ENCODE measurements around the gene STRIP1. TPM values are rescaled to one million over a fixed set of nuclear protein-coding genes. Genes with fewer than 3 reads are reported as not detected.
A peak's percentile ranks its signal among the peaks of the same experiment; 100 is the strongest.

STRIP1 gene
- total RNA-seq, 1 donor from 2014 or later: 44.1 TPM

DNA sequence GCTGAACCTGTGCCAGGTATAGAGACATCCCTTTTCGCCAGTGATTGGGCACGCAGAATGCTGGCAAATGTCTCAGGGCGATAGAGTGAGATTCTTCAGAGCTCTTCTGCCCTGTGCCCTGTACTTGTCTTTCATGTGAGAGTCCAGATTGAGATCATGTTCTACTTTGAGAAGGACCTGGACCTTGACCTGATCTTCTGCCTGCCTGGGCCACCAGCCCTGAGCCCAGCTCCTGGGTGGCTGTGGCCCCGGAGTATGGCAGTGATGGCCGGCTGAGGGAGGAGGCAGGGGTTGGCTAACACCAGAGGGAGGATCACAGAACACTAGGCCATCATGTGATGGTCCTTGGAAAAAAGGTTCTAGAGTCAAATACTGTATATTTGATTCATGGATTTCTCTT, 13.8 kb downstream of the STRIP1 start:
- DNase-seq (ENCODE audit: low spot score): no peak
- intact Hi-C loops (cut with DNase I): no loop called here
- ATAC-seq: no peak

DNA sequence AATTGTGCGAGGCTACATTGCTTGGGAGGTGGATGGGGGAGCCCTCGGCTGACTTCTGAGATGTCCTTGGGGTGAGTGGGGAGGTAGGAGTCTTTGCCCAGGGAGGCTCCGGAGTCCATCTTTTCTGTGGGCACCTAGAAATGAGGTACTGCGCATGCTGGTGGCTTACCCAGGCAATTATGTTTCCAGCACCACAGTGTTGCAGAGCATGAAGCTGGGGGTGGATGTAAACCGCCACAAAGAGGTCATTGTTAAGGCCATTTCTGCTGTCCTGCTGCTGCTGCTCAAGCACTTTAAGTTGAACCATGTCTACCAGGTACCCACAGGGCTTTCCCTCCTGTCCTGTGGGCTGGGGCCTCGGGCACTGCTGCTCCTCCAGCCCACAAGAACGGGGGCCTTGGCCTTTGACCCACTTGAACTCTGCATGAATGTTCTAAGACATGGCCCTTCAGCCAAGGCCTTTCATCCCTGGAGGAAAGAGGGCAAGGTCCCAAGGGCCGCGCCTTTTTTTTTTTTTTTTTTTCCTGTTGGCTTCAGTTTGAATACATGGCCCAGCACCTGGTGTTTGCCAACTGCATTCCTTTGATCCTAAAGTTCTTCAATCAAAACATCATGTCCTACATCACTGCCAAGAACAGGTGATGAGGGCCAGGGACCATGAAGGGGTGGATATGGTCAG, 14.6 kb downstream of the STRIP1 start:
- intact Hi-C loops (cut with DNase I): no loop called here

GRCh38 chr1:110049801-110050601, 15.6 kb downstream of the STRIP1 start:
- intact Hi-C loops (cut with DNase I): loop anchor here (5.0 kb wide), 1 partner anchor 52 kb away; no protein-coding TSS in a partner anchor
- DNase-seq (ENCODE audit: low spot score) (peak; percentile 69), ATAC-seq (no peak)

More for the DNA sequence above, 14.6 kb downstream of the STRIP1 start:
- DNase-seq (ENCODE audit: low spot score) (no peak), ATAC-seq (peak; percentile 8)

- ATAC-seq (no peak), DNase-seq (ENCODE audit: low spot score) (no peak)
- intact Hi-C loops (cut with DNase I): loop anchor here (5.0 kb wide), 1 partner anchor 52 kb away; no protein-coding TSS in a partner anchor
Measured at GRCh38 chr1:110050602-110051261, 16.3 kb downstream of the STRIP1 start.

DNA sequence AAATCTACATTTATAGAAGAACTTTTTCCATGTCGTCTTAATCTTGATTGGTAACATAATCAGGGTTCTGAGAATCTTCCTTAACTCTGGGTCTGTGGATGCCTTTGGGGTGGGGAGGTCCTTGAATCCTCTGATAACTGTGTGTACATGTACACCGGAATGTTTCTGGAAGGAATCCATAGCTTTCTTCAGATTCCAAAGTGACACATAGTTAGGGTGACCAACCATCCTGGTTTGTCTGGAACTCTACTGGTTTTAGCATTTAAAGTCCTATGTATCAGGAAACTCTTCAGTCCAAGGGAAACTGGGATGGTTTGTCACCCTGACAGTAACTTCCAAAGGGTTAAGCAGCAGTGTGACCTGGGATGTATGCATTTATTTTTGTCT, 16.8 kb downstream of the STRIP1 start:
- DNase-seq (ENCODE audit: low spot score) (no peak), ATAC-seq (no peak)
- intact Hi-C loops (cut with DNase I): loop anchor here (5.0 kb wide), 1 partner anchor 51 kb away; no protein-coding TSS in a partner anchor

DNA sequence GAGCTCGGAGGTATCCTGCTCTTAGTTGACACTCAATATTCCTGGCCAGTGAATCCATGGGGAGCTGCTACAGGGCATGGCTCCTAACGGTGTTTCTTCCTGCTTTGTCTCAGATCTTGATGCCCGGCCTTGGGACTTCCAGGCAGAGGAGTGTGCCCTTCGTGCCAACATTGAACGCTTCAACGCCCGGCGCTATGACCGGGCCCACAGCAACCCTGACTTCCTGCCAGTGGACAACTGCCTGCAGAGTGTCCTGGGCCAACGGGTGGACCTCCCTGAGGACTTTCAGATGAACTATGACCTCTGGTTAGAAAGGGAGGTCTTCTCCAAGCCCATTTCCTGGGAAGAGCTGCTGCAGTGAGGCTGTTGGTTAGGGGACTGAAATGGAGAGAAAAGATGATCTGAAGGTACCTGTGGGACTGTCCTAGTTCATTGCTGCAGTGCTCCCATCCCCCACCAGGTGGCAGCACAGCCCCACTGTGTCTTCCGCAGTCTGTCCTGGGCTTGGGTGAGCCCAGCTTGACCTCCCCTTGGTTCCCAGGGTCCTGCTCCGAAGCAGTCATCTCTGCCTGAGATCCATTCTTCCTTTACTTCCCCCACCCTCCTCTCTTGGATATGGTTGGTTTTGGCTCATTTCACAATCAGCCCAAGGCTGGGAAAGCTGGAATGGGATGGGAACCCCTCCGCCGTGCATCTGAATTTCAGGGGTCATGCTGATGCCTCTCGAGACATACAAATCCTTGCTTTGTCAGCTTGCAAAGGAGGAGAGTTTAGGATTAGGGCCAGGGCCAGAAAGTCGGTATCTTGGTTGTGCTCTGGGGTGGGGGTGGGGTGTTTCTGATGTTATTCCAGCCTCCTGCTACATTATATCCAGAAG, 19.4 kb downstream of the STRIP1 start:
- intact Hi-C loops (cut with DNase I): loop anchor here (5.0 kb wide), 1 partner anchor 49 kb away; no protein-coding TSS in a partner anchor
- ATAC-seq (peak; percentile 79), DNase-seq (ENCODE audit: low spot score) (peak; percentile 85)

GRCh38 chr1:110055493-110056284, 21.3 kb downstream of the STRIP1 start:
- intact Hi-C loops (cut with DNase I): no loop called here
- no peak for DNase-seq (ENCODE audit: low spot score)
- no peak for ATAC-seq

GRCh38 chr1:110056285-110056683, 21.9 kb downstream of the STRIP1 start:
- intact Hi-C loops (cut with DNase I): no loop called here
- ATAC-seq (no peak), DNase-seq (ENCODE audit: low spot score) (no peak)

- no peak for ATAC-seq
- DNase-seq (ENCODE audit: low spot score): no peak
- intact Hi-C loops (cut with DNase I): no loop called here
Measured at GRCh38 chr1:110056776-110057175, 22.4 kb downstream of the STRIP1 start.

DNA sequence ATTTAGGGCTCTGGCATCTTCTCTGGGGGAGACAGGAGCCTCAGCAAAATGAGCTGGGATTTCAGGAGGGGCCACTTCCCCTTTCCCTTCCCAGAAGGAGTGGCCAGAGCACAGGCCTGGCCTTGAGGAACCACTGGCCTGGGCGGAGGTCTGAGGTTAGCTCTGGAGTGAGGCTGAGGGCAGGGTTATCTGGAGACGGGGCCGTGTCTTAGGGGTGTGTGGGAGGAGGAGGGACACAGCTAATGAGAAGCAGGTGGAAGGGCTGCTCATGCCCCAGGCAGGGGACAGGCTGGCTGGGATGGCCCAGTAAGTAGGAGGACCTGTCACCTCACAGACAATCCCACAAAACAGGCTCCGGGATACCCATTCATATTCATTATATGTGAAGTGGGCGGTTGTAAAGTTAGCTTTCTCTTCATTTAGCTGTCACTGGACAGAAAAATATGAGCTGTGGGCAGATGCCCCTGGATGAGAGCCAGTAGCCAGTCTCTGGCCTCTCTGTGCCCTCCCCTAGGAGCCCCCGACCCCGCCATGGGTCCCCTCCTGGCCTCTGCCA, 23.6 kb downstream of the STRIP1 start:
- ATAC-seq (peak; percentile 27), DNase-seq (ENCODE audit: low spot score) (no peak)
- intact Hi-C loops (cut with DNase I): no loop called here

DNA sequence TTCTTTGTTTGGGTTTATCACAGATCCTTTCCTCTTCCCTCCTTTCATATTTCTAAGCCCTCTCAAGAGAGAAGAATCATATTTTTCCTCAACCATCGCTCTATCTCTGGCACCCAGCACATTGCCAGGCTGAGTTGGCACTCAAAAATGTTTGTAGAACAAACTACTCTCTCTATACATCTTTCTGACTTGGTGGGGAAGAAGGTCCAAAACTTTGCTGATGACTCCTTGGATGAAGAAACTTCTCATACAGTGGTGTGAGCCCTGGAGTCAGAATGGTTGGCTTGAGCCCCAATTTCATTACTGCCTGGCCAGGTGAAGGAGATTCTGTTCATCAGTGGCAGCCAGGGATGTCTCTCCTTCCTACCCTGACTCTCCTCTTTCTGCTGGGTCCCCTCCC, 24.2 kb downstream of the STRIP1 start:
- intact Hi-C loops (cut with DNase I): no loop called here
- no peak for DNase-seq (ENCODE audit: low spot score)
- no peak for ATAC-seq

DNA sequence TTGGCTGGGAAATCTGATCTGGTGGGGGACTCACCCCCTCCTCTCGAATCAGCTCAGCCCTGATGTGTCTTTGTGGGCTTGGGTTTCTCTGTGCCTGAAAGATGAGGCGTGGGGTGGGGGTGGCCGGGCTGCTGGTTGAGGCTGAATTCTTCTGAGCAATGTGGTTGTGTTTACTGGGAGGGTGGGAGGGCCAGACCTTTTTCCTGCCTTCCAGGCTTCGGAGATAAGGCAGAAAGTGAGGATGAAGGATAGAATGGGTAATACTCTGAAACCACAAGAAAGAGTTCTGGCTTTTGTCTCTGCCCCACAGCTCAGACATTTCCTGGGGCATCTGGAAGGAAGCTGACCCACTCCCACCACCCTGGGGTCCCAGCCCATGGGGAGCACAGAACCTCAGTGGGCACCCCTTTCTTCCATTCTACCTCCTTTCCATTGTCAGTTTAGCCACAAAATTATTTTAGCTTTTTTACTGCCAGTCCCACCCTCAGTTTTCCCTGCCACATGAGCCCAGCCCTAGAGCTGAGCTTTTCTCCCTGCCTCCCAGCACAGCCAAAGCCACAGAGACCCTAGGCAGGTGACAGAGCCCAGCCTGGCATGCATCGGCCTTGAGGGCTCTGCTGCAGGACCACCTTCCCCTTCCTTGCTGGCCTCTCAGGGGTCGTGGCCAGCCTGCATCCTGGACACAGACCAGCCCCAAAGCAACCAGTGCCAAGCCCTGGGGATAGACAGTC, 24.9 kb downstream of the STRIP1 start:
- no peak for ATAC-seq
- DNase-seq (ENCODE audit: low spot score): no peak
- intact Hi-C loops (cut with DNase I): no loop called here

- ATAC-seq (no peak), DNase-seq (ENCODE audit: low spot score) (peak; percentile 64)
- intact Hi-C loops (cut with DNase I): no loop called here
Measured at GRCh38 chr1:110060034-110060661, 25.7 kb downstream of the STRIP1 start.

DNA sequence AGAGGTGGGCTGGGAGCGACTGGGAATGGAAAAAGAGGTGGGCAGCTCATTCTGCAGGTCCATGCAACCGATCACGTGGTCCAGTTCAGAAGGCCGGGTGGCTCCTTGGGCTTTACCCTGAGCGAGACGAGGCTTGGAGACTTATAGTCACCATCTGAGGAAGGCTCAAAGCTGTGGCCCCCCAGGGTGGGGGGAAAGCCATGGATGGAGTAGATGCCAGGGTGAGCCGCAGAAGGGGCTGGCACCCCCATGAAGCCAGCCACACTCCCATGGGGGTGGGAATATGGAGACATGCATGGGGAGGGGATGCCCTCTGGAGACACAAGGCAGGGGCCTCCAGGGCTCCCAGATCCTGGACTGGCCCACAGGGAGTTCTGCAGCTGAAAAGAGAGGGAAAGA, 26.2 kb downstream of the STRIP1 start:
- intact Hi-C loops (cut with DNase I): no loop called here
- DNase-seq (ENCODE audit: low spot score): no peak

DNA sequence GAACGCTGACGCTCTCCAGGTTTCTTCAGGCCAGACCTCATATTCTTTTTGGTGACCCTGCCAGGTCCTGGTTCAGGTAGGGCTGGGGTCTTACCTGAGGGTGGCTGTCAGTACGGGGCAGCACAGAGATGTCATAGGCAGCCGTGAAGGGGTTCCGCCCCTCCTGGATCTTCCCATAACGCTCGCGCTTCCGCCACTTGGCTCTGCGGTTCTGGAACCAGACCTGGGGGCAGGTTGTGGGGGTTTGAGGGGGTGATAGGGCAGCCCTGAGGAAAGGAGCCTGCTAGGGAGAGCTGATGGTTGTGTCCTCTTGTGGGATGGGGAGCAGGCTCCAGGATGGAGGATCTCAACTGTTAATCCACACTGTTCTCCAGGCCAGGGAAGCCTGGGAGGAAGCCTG, 26.9 kb downstream of the STRIP1 start:
- DNase-seq (ENCODE audit: low spot score) (no peak), ATAC-seq (no peak)
- intact Hi-C loops (cut with DNase I): no loop called here

More for the DNA sequence above, 26.2 kb downstream of the STRIP1 start:
- no peak for ATAC-seq

GRCh38 chr1:110062612-110063011, 28.2 kb downstream of the STRIP1 start:
- ATAC-seq: no peak
- intact Hi-C loops (cut with DNase I): no loop called here
- no peak for DNase-seq (ENCODE audit: low spot score)

GRCh38 chr1:110063781-110064180, 29.4 kb downstream of the STRIP1 start:
- no peak for DNase-seq (ENCODE audit: low spot score)
- no peak for ATAC-seq

More at GRCh38 chr1:110063781-110064180, 29.4 kb downstream of the STRIP1 start:
- intact Hi-C loops (cut with DNase I): no loop called here
